Esophagus (tissue), 2 donors: Measurements from ENCODE around the gene SOX12. TPM values are rescaled to one million over a fixed set of nuclear protein-coding genes. Genes with fewer than 3 reads are reported as not detected.
"Not testable (repeated sequence)": the region's sequence is repeated elsewhere in the genome, so short reads cannot be mapped to it uniquely, and the experiment has no call there.

Source experiments
- H3K27ac ChIP-seq, 2 donors: one replicate each; pipeline ENCODE4 v1.5.1; 2013; ENCODE audit warnings: low read depth in 2 of 2, mild to moderate bottlenecking in 2 of 2, inconsistent platforms in 1 of 2, low read length in 1 of 2, moderate library complexity in 1 of 2
- H3K27me3 ChIP-seq, 2 donors: one replicate each; pipeline ENCODE4 v1.6.1; 2013; ENCODE audit warnings: low read length in 2 of 2, control low read depth in 1 of 2, mild to moderate bottlenecking in 1 of 2; ENCODE audit not compliant: insufficient read depth in 2 of 2, control insufficient read depth in 1 of 2
- H3K36me3 ChIP-seq, 2 donors: one replicate each; pipeline ENCODE4 v1.6.1; 2013; ENCODE audit warnings: low read length in 1 of 2; ENCODE audit not compliant: control insufficient read depth in 2 of 2, insufficient read depth in 2 of 2
- H3K4me1 ChIP-seq, 2 donors: one replicate each; pipeline ENCODE4 v1.6.1; 2013; ENCODE audit warnings: low read length in 1 of 2; ENCODE audit not compliant: control insufficient read depth in 2 of 2, insufficient read depth in 2 of 2
- H3K4me3 ChIP-seq, 2 donors: one replicate each; pipeline ENCODE4 v1.5.1; 2013; ENCODE audit warnings: low read length in 2 of 2, mild to moderate bottlenecking in 2 of 2, low read depth in 1 of 2, moderate library complexity in 1 of 2
- H3K9me3 ChIP-seq, 2 donors: one replicate each; pipeline ENCODE4 v1.6.1; 2013; ENCODE audit warnings: mild to moderate bottlenecking in 2 of 2, low read depth in 1 of 2, low read length in 1 of 2, moderate library complexity in 1 of 2; ENCODE audit not compliant: control insufficient read depth in 2 of 2, insufficient read depth in 1 of 2
- WGBS, 2 donors: extraction: QIAGEN DNeasy Blood & Tissue Kit; methylation state at CpG; one replicate each; pipeline ENCODE4 v1.1.7; 2013; 5-methylcytosine and 5-hydroxymethylcytosine counted together
- polyA plus RNA-seq, 2 donors: library from polyadenylated mRNA; stranded (reverse); fragments of 200-250 nt; gene quantifications; one replicate each; pipeline ENCODE4 v1.2.3, GENCODE V29; 2013
- donor health status: healthy with polysubstance abuse.
- donor health status: Bipolar disorder and iron deficiency.

The SOX12 gene
- polyA plus RNA-seq, 2 donors: 2.2 to 2.4 TPM

GRCh38 chr20:367486-367887, 42.1 kb downstream of the SOX12 start:
- Histone ChIP-seq H3K4me3 (no peak overlapping the region), H3K27me3 (no peaks in the 10 kb centered on the region), H3K36me3 (no peaks in the 10 kb centered on the region), H3K4me1 (peaks cover 0 to 37% of the 10 kb centered on the region in 2 donors), H3K9me3 (no peaks in the 10 kb centered on the region), H3K27ac (no peak overlapping the region)
- 83 to 87% methylated on average over 8 of the region's 8 CpGs for WGBS, 2 donors

- H3K27ac ChIP-seq: no peak overlapping the region
- H3K27me3 ChIP-seq: no peaks in the 10 kb centered on the region
- WGBS, 2 donors: 93 to 97% methylated on average over 4 of the region's 4 CpGs
- peaks cover 0 to 34% of the 10 kb centered on the region in 2 donors for H3K4me1 ChIP-seq
- H3K36me3 ChIP-seq: no peaks in the 10 kb centered on the region
- H3K4me3 ChIP-seq: no peak overlapping the region
- no peaks in the 10 kb centered on the region for H3K9me3 ChIP-seq
These were observed 43.6 kb downstream of the SOX12 start for GRCh38 chr20:368915-369314.

- no peaks in the 10 kb centered on the region for H3K36me3 ChIP-seq
- H3K4me1 ChIP-seq: peaks cover 0 to 29% of the 10 kb centered on the region in 2 donors
- no peak overlapping the region for H3K4me3 ChIP-seq
- no peaks in the 10 kb centered on the region for H3K27me3 ChIP-seq
- H3K27ac ChIP-seq: no peak overlapping the region
- 67 to 71% methylated on average over 7 of the region's 7 CpGs for WGBS, 2 donors
- no peaks in the 10 kb centered on the region for H3K9me3 ChIP-seq
These were observed 44.8 kb downstream of the SOX12 start for GRCh38 chr20:370151-370600.

- H3K4me1 ChIP-seq: peaks cover 0 to 25% of the 10 kb centered on the region in 2 donors
- 81 to 86% methylated on average over 7 of the region's 7 CpGs for WGBS, 2 donors
- H3K27me3 ChIP-seq: no peaks in the 10 kb centered on the region
- no peaks in the 10 kb centered on the region for H3K36me3 ChIP-seq
- H3K27ac ChIP-seq: peak overlapping the region; percentile 68 to 76
- no peak overlapping the region for H3K4me3 ChIP-seq
- H3K9me3 ChIP-seq: no peaks in the 10 kb centered on the region
These were observed 45.8 kb downstream of the SOX12 start for GRCh38 chr20:370977-371754.

- 64 to 74% methylated on average over 10 of the region's 10 CpGs for WGBS, 2 donors
- H3K27ac ChIP-seq: peak overlapping the region; percentile 76 to 78
These were observed 46.6 kb downstream of the SOX12 start for GRCh38 chr20:371755-372542.

GRCh38 chr20:372543-373082, 47.3 kb downstream of the SOX12 start:
- Histone ChIP-seq H3K27ac (peak overlapping the region; percentile 76 to 78), H3K4me1 (peaks cover 0 to 21% of the 10 kb centered on the region in 2 donors)
- not testable (repeated sequence) for H3K36me3 ChIP-seq, H3K27me3 ChIP-seq, H3K4me3 ChIP-seq, H3K9me3 ChIP-seq
- 84 to 86% methylated on average over 11 of the region's 11 CpGs for WGBS, 2 donors

More at GRCh38 chr20:371755-372542, 46.6 kb downstream of the SOX12 start:
- H3K4me3 ChIP-seq: no peak overlapping the region
- H3K36me3 ChIP-seq: no peaks in the 10 kb centered on the region
- no peaks in the 10 kb centered on the region for H3K27me3 ChIP-seq
- H3K4me1 ChIP-seq: peaks cover 0 to 25% of the 10 kb centered on the region in 2 donors
- H3K9me3 ChIP-seq: no peaks in the 10 kb centered on the region

- no peaks in the 10 kb centered on the region for H3K36me3 ChIP-seq
- 54 to 72% methylated on average over 9 of the region's 9 CpGs for WGBS, 2 donors
- H3K27me3 ChIP-seq: no peaks in the 10 kb centered on the region
- peaks cover 0 to 21% of the 10 kb centered on the region in 2 donors for H3K4me1 ChIP-seq
- H3K27ac ChIP-seq: peak overlapping the region; percentile 56 to 63
- no peaks in the 10 kb centered on the region for H3K9me3 ChIP-seq
- H3K4me3 ChIP-seq: no peak overlapping the region
These were observed 48.0 kb downstream of the SOX12 start for GRCh38 chr20:373171-373890.

GRCh38 chr20:375265-375889, 50.0 kb downstream of the SOX12 start:
- H3K36me3 ChIP-seq: no peaks in the 10 kb centered on the region
- H3K4me3 ChIP-seq: no peak overlapping the region
- H3K27ac ChIP-seq: no peak overlapping the region
- H3K27me3 ChIP-seq: no peaks in the 10 kb centered on the region
- peaks cover 0 to 21% of the 10 kb centered on the region in 2 donors for H3K4me1 ChIP-seq
- 81 to 86% methylated on average over 10 of the region's 10 CpGs for WGBS, 2 donors
- no peaks in the 10 kb centered on the region for H3K9me3 ChIP-seq

- 25 to 45% methylated on average over 2 of the region's 2 CpGs for WGBS, 2 donors
- Histone ChIP-seq H3K9me3 (no peaks in the 10 kb centered on the region), H3K4me3 (no peak overlapping the region), H3K27me3 (no peaks in the 10 kb centered on the region), H3K27ac (no peak overlapping the region), H3K4me1 (peaks cover 0 to 18% of the 10 kb centered on the region in 2 donors), H3K36me3 (no peaks in the 10 kb centered on the region)
These were observed 50.7 kb downstream of the SOX12 start for GRCh38 chr20:376089-376488.
